ENCODE data around the gene LRRC74A.

The LRRC74A gene

GRCh38 chr14:76810953-76811400, 15.2 kb upstream of the LRRC74A start:
- Histone ChIP-seq H3F3A (ENCODE audit: control insufficient read depth, insufficient read depth) (no peaks in the 10 kb centered on the region), H3K4me3 (ENCODE audit: low read length) (peak overlapping the region; percentile 91), H3K36me3 (ENCODE audit: control insufficient read depth, low read length) (peaks cover 33% of the 10 kb centered on the region), H3K9me3 (ENCODE audit: control insufficient read depth, insufficient read depth, low read length) (no peaks in the 10 kb centered on the region), H3K4me2 (ENCODE audit: low read length) (peak overlapping the region; percentile 94), H3K27me3 (ENCODE audit: control insufficient read depth, low read length) (no peaks in the 10 kb centered on the region), H3K4me1 (ENCODE audit: control insufficient read depth, low read length) (peaks cover 20% of the 10 kb centered on the region), H3K9me2 (replicated peaks; ENCODE audit: control insufficient read depth, low read length) (no peaks in the 10 kb centered on the region), H3K79me2 (ENCODE audit: control insufficient read depth, low read length) (peaks cover 30% of the 10 kb centered on the region), H4K20me1 (ENCODE audit: control insufficient read depth, insufficient read depth, low read depth, low read length) (no peaks in the 10 kb centered on the region), H3K27ac (ENCODE audit: low read depth, low read length) (no peak overlapping the region)
- TF ChIP-seq EZH2phosphoT487 (IDR thresholded peaks at IDR 0.05; ENCODE audit: borderline replicate concordance, low read length) (no peak), CTCF (IDR thresholded peaks at IDR 0.05; ENCODE audit: low read depth, low read length, poor library complexity, severe bottlenecking) (peak; percentile 60)

- Histone ChIP-seq H3K9me2 (replicated peaks; ENCODE audit: control insufficient read depth, low read length) (no peaks in the 10 kb centered on the region), H3K27ac (ENCODE audit: low read depth, low read length) (no peak overlapping the region), H3K79me2 (ENCODE audit: control insufficient read depth, low read length) (peaks cover 30% of the 10 kb centered on the region), H3K36me3 (ENCODE audit: control insufficient read depth, low read length) (peaks cover 28% of the 10 kb centered on the region), H4K20me1 (ENCODE audit: control insufficient read depth, insufficient read depth, low read depth, low read length) (no peaks in the 10 kb centered on the region), H3K27me3 (ENCODE audit: control insufficient read depth, low read length) (no peaks in the 10 kb centered on the region), H3K4me3 (ENCODE audit: low read length) (peak overlapping the region; percentile 91), H3K9me3 (ENCODE audit: control insufficient read depth, insufficient read depth, low read length) (no peaks in the 10 kb centered on the region), H3K4me1 (ENCODE audit: control insufficient read depth, low read length) (peaks cover 20% of the 10 kb centered on the region), H3F3A (ENCODE audit: control insufficient read depth, insufficient read depth) (no peaks in the 10 kb centered on the region), H3K4me2 (ENCODE audit: low read length) (peak overlapping the region; percentile 94)
- TF ChIP-seq EZH2phosphoT487 (IDR thresholded peaks at IDR 0.05; ENCODE audit: borderline replicate concordance, low read length) = no peak
These were observed 14.6 kb upstream of the LRRC74A start for GRCh38 chr14:76811561-76811960.

- Histone ChIP-seq H3F3A (ENCODE audit: control insufficient read depth, insufficient read depth) (no peaks in the 10 kb centered on the region), H3K9me2 (replicated peaks; ENCODE audit: control insufficient read depth, low read length) (no peaks in the 10 kb centered on the region), H3K9me3 (ENCODE audit: control insufficient read depth, insufficient read depth, low read length) (no peaks in the 10 kb centered on the region), H3K4me1 (ENCODE audit: control insufficient read depth, low read length) (peaks cover 20% of the 10 kb centered on the region), H3K79me2 (ENCODE audit: control insufficient read depth, low read length) (peaks cover 30% of the 10 kb centered on the region), H4K20me1 (ENCODE audit: control insufficient read depth, insufficient read depth, low read depth, low read length) (no peaks in the 10 kb centered on the region), H3K27me3 (ENCODE audit: control insufficient read depth, low read length) (no peaks in the 10 kb centered on the region; the same call in 1 of the 2 replicates), H3K4me2 (ENCODE audit: low read length) (peak overlapping the region; percentile 94), H3K4me3 (ENCODE audit: low read length) (peak overlapping the region; percentile 91), H3K27ac (ENCODE audit: low read depth, low read length) (0 out of 2 replicates have a peak overlapping the region, but pooled peaks have one; percentile 24), H3K36me3 (ENCODE audit: control insufficient read depth, low read length) (peaks cover 23% of the 10 kb centered on the region)
- TF ChIP-seq CTCF (IDR thresholded peaks at IDR 0.05; ENCODE audit: low read depth, low read length, poor library complexity, severe bottlenecking) = no peak
- TF ChIP-seq EZH2phosphoT487 (IDR thresholded peaks at IDR 0.05; ENCODE audit: borderline replicate concordance, low read length) = no peak
These were observed 14.2 kb upstream of the LRRC74A start for GRCh38 chr14:76812093-76812421.

- Histone ChIP-seq H3K79me2 (ENCODE audit: control insufficient read depth, low read length) (peaks cover 30% of the 10 kb centered on the region), H3K27ac (ENCODE audit: low read depth, low read length) (peak within 1 kb of the TSS; percentile 24; the same call in 1 of the 2 replicates), H3K36me3 (ENCODE audit: control insufficient read depth, low read length) (peaks cover 16% of the 10 kb centered on the region), H3K4me3 (ENCODE audit: low read length) (peak within 1 kb of the TSS; percentile 91), H3K4me1 (ENCODE audit: control insufficient read depth, low read length) (peaks cover 20% of the 10 kb centered on the region), H3K27me3 (ENCODE audit: control insufficient read depth, low read length) (peaks cover 6% of the 10 kb centered on the region), H4K20me1 (ENCODE audit: control insufficient read depth, insufficient read depth, low read depth, low read length) (no peaks in the 10 kb centered on the region), H3F3A (ENCODE audit: control insufficient read depth, insufficient read depth) (no peaks in the 10 kb centered on the region), H3K9me2 (replicated peaks; ENCODE audit: control insufficient read depth, low read length) (no peaks in the 10 kb centered on the region), H3K4me2 (ENCODE audit: low read length) (peak within 1 kb of the TSS; percentile 94), H3K9me3 (ENCODE audit: control insufficient read depth, insufficient read depth, low read length) (no peaks in the 10 kb centered on the region)
- no peak for TF ChIP-seq CTCF (IDR thresholded peaks at IDR 0.05; ENCODE audit: low read depth, low read length, poor library complexity, severe bottlenecking)
- TF ChIP-seq EZH2phosphoT487 (IDR thresholded peaks at IDR 0.05; ENCODE audit: borderline replicate concordance, low read length) = no peak
These were observed 13.5 kb upstream of the LRRC74A start, which contains the start of gene ANGEL1 for GRCh38 chr14:76812422-76813383. Gene ANGEL1 (minus strand): TSS chr14:76812882. CDS start chr14:76812827, 55 bp downstream.

Data from DOHH2 (cell line).